ENCODE results near the gene SLF1.
A peak's percentile ranks its signal among the peaks of the same experiment; 100 is the strongest.
"Not testable (repeated sequence)": the region's sequence is repeated elsewhere in the genome, so short reads cannot be mapped to it uniquely, and the experiment has no call there.

The SLF1 gene

GRCh38 chr5:94618493-94619328, at the start of gene SLF1, which contains the start of gene KIAA0825:
Gene SLF1 (plus strand): TSS chr5:94618669. CDS start chr5:94628811, 10,142 bp downstream.
Gene KIAA0825 (minus strand): TSS chr5:94618604. CDS start chr5:94537126, 81,478 bp downstream.
- peak; percentile 92 for DNase-seq

- DNase-seq, result no peak
Measured at GRCh38 chr5:94571415-94571814, 47.1 kb upstream of the SLF1 start.

- not testable (repeated sequence) for DNase-seq
Measured at GRCh38 chr5:94573349-94573748, 45.1 kb upstream of the SLF1 start.

- no peak for DNase-seq
Measured at GRCh38 chr5:94575196-94575595, 43.3 kb upstream of the SLF1 start.

GRCh38 chr5:94577466-94578245, 40.8 kb upstream of the SLF1 start:
- DNase-seq, result no peak

GRCh38 chr5:94595281-94595840, 23.1 kb upstream of the SLF1 start:
- no peak for DNase-seq

- no peak for DNase-seq
Measured at GRCh38 chr5:94613583-94613982, 4.9 kb upstream of the SLF1 start.

GRCh38 chr5:94614156-94614805, 4.2 kb upstream of the SLF1 start:
- no peak for DNase-seq

- no peak for DNase-seq
Measured at GRCh38 chr5:94615862-94616261, 2.6 kb upstream of the SLF1 start.

GRCh38 chr5:94618029-94618492, 408 bp upstream of the SLF1 start:
- DNase-seq, result no peak

- DNase-seq, result no peak
Measured at GRCh38 chr5:94620256-94620655, 1.8 kb downstream of the SLF1 start.

GRCh38 chr5:94621763-94622162, 3.3 kb downstream of the SLF1 start:
- no peak for DNase-seq

GRCh38 chr5:94623011-94623410, 4.5 kb downstream of the SLF1 start:
- no peak for DNase-seq

- no peak for DNase-seq
Measured at GRCh38 chr5:94623877-94624276, 5.4 kb downstream of the SLF1 start.

GRCh38 chr5:94627191-94627590, 8.7 kb downstream of the SLF1 start:
- DNase-seq, result no peak

- no peak for DNase-seq
Measured at GRCh38 chr5:94632024-94632423, 13.6 kb downstream of the SLF1 start.

GRCh38 chr5:94640176-94640575, 21.7 kb downstream of the SLF1 start:
- DNase-seq, result no peak

GRCh38 chr5:94645053-94645452, 26.6 kb downstream of the SLF1 start:
- DNase-seq, result no peak

- DNase-seq, result no peak
Measured at GRCh38 chr5:94646758-94647157, 28.3 kb downstream of the SLF1 start.

- no peak for DNase-seq
Measured at GRCh38 chr5:94649874-94650273, 31.4 kb downstream of the SLF1 start.

- no peak for DNase-seq
Measured at GRCh38 chr5:94658272-94658671, 39.8 kb downstream of the SLF1 start.

GRCh38 chr5:94660506-94660905, 42.0 kb downstream of the SLF1 start:
- no peak for DNase-seq

- DNase-seq, result no peak
Measured at GRCh38 chr5:94661086-94661485, 42.6 kb downstream of the SLF1 start.

Data from activated CD8-positive, alpha-beta memory T cell treated with anti-CD3 and anti-CD28 coated beads, Interleukin-2, amount 50 U/mL, for 48 hours (primary cell).